GM12873 (cell line): Measurements from ENCODE around the gene KCNIP4.

Experiments
- CTCF ChIP-seq: IDR thresholded peaks from 2 replicates; pipeline ENCODE4 v1.5.1; 2012; ENCODE audit warnings: low read depth, mild to moderate bottlenecking, moderate library complexity, low read length, control low read depth; ENCODE audit not compliant: insufficient read depth; ENCODE audit errors: missing control alignments

KCNIP4 gene

DNA sequence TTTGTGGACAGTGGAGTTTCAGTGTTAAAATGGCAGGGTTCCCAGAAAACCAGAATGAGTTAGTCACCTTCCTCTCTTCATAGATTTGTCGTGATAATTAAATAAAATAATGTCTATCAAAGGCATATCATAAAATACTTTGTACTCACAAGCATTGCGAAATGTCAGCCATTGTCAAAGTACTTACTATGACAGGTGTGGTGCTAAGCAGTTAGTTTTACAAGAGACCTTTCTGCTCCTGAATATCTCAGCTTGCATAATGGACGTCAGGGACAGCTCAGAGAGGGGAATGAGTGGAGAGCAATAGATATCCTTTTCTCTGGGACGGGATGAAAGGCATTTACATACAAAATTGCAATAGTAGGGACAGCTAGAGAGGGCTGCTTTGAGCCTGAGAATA lies 560.9 kb downstream of the KCNIP4 start:
- no peak for TF ChIP-seq CTCF

DNA sequence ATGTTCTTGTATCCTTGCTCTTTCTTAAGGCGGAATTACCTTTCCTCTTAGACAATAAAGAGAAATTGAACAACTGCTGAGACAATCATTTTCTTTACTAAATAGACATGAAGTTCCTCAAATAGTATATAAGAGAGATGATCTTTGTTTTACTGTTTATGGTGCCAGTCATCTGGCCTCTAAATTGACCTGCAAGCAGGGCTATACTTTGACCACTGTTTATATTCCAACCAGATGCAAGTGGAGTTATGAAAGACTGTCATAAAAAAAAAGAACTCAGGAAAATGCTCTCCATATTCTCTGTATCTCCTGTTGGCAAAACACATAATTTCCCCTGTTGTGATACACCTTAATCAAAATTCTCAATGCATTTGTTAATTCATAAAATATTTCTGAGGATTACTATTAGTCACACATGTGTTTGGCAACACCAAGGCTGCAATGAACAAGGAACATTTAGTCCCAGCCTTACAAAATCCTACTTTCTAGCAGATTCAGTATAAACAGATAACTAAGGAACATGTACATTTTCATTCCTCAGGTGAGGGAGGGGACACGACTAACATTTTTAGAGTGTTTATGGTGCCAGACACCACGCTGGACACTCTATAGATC lies 562.3 kb downstream of the KCNIP4 start:
- TF ChIP-seq CTCF: no peak

GRCh38 chr4:21385706-21386105 lies 562.9 kb downstream of the KCNIP4 start:
- TF ChIP-seq CTCF: no peak

GRCh38 chr4:21384609-21385008 lies 564.0 kb downstream of the KCNIP4 start:
- no peak for TF ChIP-seq CTCF

- TF ChIP-seq CTCF: no peak
Observed at GRCh38 chr4:21380861-21381260, 567.7 kb downstream of the KCNIP4 start.

GRCh38 chr4:21377046-21377445 lies 571.5 kb downstream of the KCNIP4 start:
- no peak for TF ChIP-seq CTCF

DNA sequence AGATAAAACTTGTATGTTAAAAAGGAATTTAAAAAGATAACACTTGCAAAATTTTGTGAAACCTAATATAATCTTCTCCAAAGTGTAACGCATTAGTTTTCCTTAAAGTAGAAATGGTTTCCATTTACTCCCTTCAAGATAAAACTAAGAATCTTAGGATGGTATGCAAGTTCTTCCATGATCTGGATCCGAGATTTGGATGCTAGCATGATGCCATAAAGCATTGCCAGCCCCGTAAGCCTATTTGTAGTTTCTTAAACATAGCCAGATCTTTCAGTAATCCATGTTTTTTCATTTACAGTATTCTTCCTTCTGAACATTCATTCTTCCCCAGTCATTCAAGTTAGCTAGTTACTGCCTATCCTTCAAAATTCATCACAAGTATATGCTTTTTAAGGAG lies 572.4 kb downstream of the KCNIP4 start:
- no peak for TF ChIP-seq CTCF
